GM12892 (cell line): Measurements from ENCODE around the gene ZNF283.

ENCODE experiments used
- POLR2AphosphoS5 ChIP-seq: IDR thresholded peaks from 2 replicates; pipeline ENCODE4 v1.6.1; 2011; ENCODE audit warnings: low read depth, low read length, control low read depth
- TAF1 ChIP-seq: IDR thresholded peaks from 2 replicates; pipeline ENCODE4 v1.6.1; 2011; ENCODE audit warnings: low read depth, mild to moderate bottlenecking, control low read depth, low read length, borderline replicate concordance

- TF ChIP-seq TAF1, result no peak
- no peak for TF ChIP-seq POLR2AphosphoS5
Observed at GRCh38 chr19:43872547-43873336, 45.6 kb downstream of the ZNF283 start.
